Measurements from ENCODE around the gene RSPO3.
"Not testable (repeated sequence)": the region's sequence is repeated elsewhere in the genome, so short reads cannot be mapped to it uniquely, and the experiment has no call there.

RSPO3 gene, protein sequence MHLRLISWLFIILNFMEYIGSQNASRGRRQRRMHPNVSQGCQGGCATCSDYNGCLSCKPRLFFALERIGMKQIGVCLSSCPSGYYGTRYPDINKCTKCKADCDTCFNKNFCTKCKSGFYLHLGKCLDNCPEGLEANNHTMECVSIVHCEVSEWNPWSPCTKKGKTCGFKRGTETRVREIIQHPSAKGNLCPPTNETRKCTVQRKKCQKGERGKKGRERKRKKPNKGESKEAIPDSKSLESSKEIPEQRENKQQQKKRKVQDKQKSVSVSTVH

DNA sequence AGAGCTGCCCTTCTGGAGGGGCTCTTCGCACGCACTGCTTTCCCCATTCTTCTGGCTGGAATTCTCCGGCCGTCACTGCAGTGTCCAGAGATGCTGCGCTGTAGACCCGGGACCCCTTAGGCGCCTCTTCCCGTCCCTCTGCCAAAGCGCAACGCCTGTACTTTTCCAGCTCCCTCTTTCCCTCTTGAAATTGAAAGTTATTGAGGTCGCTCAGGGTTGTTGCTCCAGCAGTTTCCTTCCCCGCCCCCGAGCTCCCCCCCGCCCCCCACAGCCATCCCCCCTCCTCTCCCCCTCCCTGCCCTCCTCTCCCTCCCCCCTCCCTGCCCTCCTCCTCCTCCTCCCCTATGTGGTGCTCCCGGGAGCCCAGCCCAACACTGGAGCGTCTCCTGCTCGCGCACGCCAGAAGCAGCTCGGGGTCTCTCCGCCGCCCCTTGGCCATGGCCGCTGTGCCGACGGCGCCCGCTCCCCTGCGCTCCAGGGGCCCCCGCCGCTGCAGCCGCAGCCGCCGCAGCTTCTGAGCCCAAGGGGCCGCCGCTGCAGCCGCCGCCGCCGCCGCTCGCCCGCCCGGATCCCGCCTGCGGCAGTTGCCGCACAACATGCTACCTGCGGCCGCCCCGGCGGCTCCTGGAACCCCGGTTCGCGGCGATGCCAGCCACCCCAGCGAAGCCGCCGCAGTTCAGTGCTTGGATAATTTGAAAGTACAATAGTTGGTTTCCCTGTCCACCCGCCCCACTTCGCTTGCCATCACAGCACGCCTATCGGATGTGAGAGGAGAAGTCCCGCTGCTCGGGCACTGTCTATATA is at the start of gene RSPO3:
RSPO3 (plus strand) TSS at position 374 of the 804 bp plus-strand sequence. CDS start 522 bp downstream, outside the sequence.
- no peak for DNase-seq (ENCODE audit: low read depth in 2 of 2)

DNA sequence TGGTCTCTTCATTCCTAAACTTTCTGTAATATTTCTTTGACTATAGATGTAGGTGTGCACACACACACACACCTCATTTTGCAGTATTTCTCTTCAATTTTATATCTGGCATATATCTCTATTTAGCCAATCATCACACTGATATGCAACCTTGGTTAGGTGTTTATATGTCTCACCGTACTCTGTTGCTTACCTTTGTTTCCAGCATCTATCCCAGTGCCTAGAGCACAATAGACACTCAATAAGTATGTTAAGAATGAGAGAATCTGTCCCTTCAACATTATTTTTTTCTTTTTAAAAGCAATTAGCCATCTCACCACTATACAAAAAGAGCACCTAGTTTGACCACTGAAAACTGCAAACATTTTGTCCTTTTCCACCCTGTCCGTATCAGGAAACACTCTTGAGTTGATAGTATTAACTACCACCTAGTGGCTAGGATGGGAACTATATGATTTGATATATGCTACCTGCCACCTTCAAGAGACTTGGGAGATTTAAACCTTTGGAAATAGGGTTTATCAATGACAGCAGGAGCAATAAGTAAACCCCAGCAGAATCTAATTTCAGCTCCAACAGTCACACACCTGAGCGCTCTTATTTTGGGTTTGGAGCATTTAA is 48.7 kb upstream of the RSPO3 start:
- no peak for DNase-seq (ENCODE audit: low read depth in 2 of 2)

GRCh38 chr6:127073222-127073621 is 45.2 kb upstream of the RSPO3 start:
- DNase-seq (ENCODE audit: low read depth in 2 of 2), result no peak

DNA sequence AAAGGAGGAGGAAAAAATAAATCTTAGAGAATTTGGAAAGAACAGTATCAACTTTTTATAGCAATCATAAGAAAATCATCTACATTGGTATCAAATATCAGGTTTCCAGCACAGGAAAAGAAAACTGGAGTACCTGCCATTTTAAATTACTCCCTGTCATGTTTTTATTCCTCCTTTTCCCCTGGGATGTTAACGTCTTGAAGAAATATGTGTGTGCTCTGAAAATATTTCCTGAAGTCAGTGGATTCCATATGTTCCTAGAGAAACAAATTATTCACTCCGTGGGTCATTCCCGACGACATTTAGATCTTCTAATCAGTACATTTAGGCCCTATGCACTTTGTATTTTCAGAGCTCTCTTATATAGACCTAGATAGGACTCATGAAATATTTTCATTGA is 42.0 kb upstream of the RSPO3 start:
- DNase-seq (ENCODE audit: low read depth in 2 of 2), result no peak

DNA sequence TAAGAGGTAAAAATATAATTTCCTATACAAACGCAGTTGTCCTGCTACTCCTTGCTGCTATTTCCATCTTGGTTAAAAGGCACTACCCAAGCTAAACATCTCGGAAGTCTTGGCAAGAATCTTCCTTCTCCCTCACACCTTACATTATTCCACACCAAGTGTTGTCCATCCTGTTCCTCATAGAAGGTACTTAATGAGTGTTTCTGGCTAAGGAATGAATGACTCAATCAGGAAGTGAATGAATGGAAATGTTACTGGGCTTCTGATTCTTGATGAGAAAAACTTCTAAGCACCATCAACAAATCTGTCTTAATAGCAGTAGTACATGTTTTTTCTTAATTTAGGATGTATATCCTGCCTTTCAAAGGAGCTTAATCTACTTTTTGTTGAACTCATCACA is 40.6 kb upstream of the RSPO3 start:
- DNase-seq (ENCODE audit: low read depth in 2 of 2), result no peak

- DNase-seq (ENCODE audit: low read depth in 2 of 2), result no peak
Measured at GRCh38 chr6:127078669-127079068, 39.8 kb upstream of the RSPO3 start.

GRCh38 chr6:127079681-127080080 is 38.8 kb upstream of the RSPO3 start:
- DNase-seq (ENCODE audit: low read depth in 2 of 2), result no peak

DNA sequence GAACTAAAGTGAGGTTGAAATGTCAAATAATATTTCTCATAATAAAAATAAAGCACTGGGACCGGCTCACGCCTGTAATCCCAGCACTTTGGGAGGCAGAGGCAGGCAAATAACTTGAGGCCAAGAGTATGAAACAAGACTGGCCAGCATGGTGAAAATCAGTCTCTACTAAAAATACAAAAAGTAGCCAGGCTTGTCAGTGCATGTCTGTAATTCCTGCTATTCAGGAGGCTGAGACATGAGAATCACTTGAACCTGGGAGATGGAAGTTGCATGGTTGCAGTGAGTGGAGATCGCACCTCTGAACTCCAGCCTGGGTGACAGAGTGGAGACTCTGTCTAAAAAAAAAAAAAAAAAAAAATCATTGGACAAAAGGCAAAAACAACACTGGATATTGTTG is 38.4 kb upstream of the RSPO3 start:
- no peak for DNase-seq (ENCODE audit: low read depth in 2 of 2)

GRCh38 chr6:127083231-127083962 is 35.1 kb upstream of the RSPO3 start:
- DNase-seq (ENCODE audit: low read depth in 2 of 2), result no peak

GRCh38 chr6:127083963-127084310 is 34.5 kb upstream of the RSPO3 start:
- no peak for DNase-seq (ENCODE audit: low read depth in 2 of 2)

GRCh38 chr6:127085181-127085580 is 33.3 kb upstream of the RSPO3 start:
- no peak for DNase-seq (ENCODE audit: low read depth in 2 of 2)

- DNase-seq (ENCODE audit: low read depth in 2 of 2), result no peak
Measured at GRCh38 chr6:127090051-127090450, 28.4 kb upstream of the RSPO3 start.

DNA sequence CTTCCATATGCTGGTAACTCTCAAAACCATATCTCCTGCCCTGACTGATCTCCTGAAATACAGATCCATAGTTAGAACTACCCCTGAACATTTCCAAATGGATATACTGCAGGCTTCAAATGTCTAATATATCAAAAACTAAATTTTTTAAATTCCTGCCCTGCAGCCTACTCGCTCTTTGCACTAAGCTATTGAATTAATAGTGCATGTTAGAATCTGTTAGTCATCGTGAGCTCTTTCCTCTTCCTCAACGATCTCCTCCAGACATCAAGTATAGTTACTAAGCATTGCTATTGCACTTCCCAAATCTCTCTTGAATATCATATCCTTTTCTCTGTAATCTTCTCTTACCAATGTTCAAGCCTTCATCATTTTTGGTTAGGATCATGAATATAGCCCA is 26.0 kb upstream of the RSPO3 start:
- DNase-seq (ENCODE audit: low read depth in 2 of 2), result no peak

DNA sequence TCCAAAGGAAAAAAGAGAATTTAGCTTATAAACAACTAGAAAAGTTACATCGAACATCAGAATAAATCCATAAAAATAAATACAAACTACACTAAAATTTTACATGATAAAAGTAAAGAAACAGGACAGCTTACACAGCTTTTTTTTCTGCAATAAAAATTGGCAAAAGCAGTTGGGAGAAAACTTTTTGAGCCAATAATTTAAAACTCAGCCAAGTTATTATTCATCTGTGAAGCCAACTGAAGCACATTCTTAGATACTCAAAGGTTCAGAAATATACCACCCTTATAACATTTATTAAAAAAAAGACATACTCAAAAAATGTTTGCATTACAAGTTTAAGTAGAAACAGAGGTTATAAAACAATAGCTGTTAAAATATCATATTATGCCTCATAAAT is 23.7 kb upstream of the RSPO3 start:
- no peak for DNase-seq (ENCODE audit: low read depth in 2 of 2)

GRCh38 chr6:127096167-127096566 is 22.3 kb upstream of the RSPO3 start:
- DNase-seq (ENCODE audit: low read depth in 2 of 2), result no peak

GRCh38 chr6:127097442-127097841 is 21.0 kb upstream of the RSPO3 start:
- DNase-seq (ENCODE audit: low read depth in 2 of 2), result not testable (repeated sequence)

- DNase-seq (ENCODE audit: low read depth in 2 of 2), result no peak
Measured at GRCh38 chr6:127100510-127101140, 17.8 kb upstream of the RSPO3 start.

- no peak for DNase-seq (ENCODE audit: low read depth in 2 of 2)
Measured at GRCh38 chr6:127102299-127102698, 16.2 kb upstream of the RSPO3 start.

GRCh38 chr6:127102859-127103258 is 15.6 kb upstream of the RSPO3 start:
- DNase-seq (ENCODE audit: low read depth in 2 of 2), result no peak

- DNase-seq (ENCODE audit: low read depth in 2 of 2), result no peak
Measured at GRCh38 chr6:127103482-127103881, 15.0 kb upstream of the RSPO3 start.

- no peak for DNase-seq (ENCODE audit: low read depth in 2 of 2)
Measured at GRCh38 chr6:127107916-127108315, 10.6 kb upstream of the RSPO3 start.

DNA sequence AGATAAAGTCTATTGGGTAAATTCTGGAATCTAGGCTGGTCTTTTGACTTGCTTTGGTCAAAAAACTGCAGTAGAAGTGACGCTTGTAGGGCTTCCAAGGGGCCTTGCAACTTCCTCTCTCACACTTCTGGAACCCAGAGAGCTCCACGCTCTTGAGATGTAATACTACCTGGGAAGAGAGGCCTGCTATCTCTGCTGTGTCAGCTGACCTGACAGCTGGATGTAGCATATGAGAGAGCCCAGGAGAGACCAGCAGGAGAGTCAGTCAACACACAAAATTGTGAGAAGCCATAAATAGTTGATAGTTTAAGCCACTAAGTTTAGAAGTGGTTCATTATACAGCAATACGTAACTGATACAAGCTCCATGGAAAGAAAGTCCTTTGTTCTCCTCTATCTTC is 7.8 kb upstream of the RSPO3 start:
- no peak for DNase-seq (ENCODE audit: low read depth in 2 of 2)

All from stimulated activated CD8-positive, alpha-beta memory T cell treated with anti-CD3 and anti-CD28 coated beads, Interleukin-2, amount 100 ng/mL, for 48 hours (primary cell).